Suprapubic skin (tissue), 4 donors: ENCODE data around the gene KCNH8.

Source experiments
- POLR2A ChIP-seq, 2 donors: fragments of 450-650 bp; IDR thresholded peaks; one replicate each; pipeline ENCODE4 v1.6.1; 2017; ENCODE audit warnings: antibody characterized with exemption in 2 of 2, mild to moderate bottlenecking in 2 of 2, moderate library complexity in 2 of 2
- POLR2AphosphoS5 ChIP-seq, 3 donors: sonication (generic); formaldehyde crosslinking; IDR thresholded peaks; one replicate each; pipeline ENCODE4 v1.6.1; 2017; ENCODE audit warnings: antibody characterized with exemption in 3 of 3
- TF ChIP-seq, protein P1 (sequence below), 2 donors: fragments of 200-600 bp in 1 of 2; fragments of 450-650 bp in 1 of 2; sonication (generic) in 1 of 2; IDR thresholded peaks; one replicate each; pipeline ENCODE4 v1.5.1; 2016 to 2019; ENCODE audit warnings: antibody characterized with exemption in 2 of 2, mild to moderate bottlenecking in 1 of 2, moderate library complexity in 1 of 2

DNA sequence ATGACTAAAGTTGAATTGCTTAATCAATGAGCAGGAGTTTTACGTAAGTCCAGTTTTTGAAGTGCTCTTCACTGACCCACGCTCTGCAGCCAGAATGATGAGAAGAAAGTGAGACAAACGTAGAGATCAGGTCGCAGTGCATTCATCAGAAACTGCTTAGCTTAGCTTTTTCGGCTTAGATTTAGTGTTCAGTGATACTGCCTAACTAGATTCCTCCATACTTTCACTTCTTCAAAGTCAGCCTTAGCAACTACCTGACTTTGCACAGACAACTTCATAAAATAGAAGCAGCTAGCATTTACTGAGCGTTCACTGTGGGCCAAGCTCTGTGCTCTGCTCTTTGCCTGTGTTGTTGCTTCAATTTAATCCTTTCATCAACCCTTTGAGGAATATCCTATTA is 116.1 kb downstream of the KCNH8 start:
- TF ChIP-seq, protein P1, sequence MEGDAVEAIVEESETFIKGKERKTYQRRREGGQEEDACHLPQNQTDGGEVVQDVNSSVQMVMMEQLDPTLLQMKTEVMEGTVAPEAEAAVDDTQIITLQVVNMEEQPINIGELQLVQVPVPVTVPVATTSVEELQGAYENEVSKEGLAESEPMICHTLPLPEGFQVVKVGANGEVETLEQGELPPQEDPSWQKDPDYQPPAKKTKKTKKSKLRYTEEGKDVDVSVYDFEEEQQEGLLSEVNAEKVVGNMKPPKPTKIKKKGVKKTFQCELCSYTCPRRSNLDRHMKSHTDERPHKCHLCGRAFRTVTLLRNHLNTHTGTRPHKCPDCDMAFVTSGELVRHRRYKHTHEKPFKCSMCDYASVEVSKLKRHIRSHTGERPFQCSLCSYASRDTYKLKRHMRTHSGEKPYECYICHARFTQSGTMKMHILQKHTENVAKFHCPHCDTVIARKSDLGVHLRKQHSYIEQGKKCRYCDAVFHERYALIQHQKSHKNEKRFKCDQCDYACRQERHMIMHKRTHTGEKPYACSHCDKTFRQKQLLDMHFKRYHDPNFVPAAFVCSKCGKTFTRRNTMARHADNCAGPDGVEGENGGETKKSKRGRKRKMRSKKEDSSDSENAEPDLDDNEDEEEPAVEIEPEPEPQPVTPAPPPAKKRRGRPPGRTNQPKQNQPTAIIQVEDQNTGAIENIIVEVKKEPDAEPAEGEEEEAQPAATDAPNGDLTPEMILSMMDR (IDR thresholded peaks at IDR 0.05), result no peak
- TF ChIP-seq POLR2A (IDR thresholded peaks at IDR 0.05), result no peak
- no peak for TF ChIP-seq POLR2AphosphoS5 (IDR thresholded peaks at IDR 0.05)
